ENCODE data around the gene AKT1S1.
A peak's percentile ranks its signal among the peaks of the same experiment; 100 is the strongest.

Gene AKT1S1

GRCh38 chr19:49866933-49867782 lies 10.0 kb downstream of the AKT1S1 start, which contains the start of gene PNKP:
Gene PNKP, minus strand, starts transcription at chr19:49867576. Its CDS starts 372 bp downstream, at chr19:49867204.
- peak; percentile 87 for DNase-seq

- DNase-seq, result peak; percentile 91
Measured at GRCh38 chr19:49864890-49865289, 12.3 kb downstream of the AKT1S1 start.

- DNase-seq, result no peak
Measured at GRCh38 chr19:49863935-49864320, 13.2 kb downstream of the AKT1S1 start.

- no peak for DNase-seq
Measured at GRCh38 chr19:49863254-49863934, 13.8 kb downstream of the AKT1S1 start.

- no peak for DNase-seq
Measured at GRCh38 chr19:49862391-49863253, 14.5 kb downstream of the AKT1S1 start.

- no peak for DNase-seq
Measured at GRCh38 chr19:49861541-49862378, 15.4 kb downstream of the AKT1S1 start.

- no peak for DNase-seq
Measured at GRCh38 chr19:49861107-49861506, 16.0 kb downstream of the AKT1S1 start.

GRCh38 chr19:49860336-49861102 lies 16.6 kb downstream of the AKT1S1 start:
- no peak for DNase-seq

GRCh38 chr19:49859682-49860335 lies 17.3 kb downstream of the AKT1S1 start:
- no peak for DNase-seq

- DNase-seq, result no peak
Measured at GRCh38 chr19:49858088-49858985, 18.8 kb downstream of the AKT1S1 start.

GRCh38 chr19:49857838-49858087 lies 19.4 kb downstream of the AKT1S1 start:
- DNase-seq, result no peak

- no peak for DNase-seq
Measured at GRCh38 chr19:49857061-49857837, 19.9 kb downstream of the AKT1S1 start.

- DNase-seq, result no peak
Measured at GRCh38 chr19:49856574-49857021, 20.6 kb downstream of the AKT1S1 start.

GRCh38 chr19:49855676-49856573 lies 21.2 kb downstream of the AKT1S1 start:
- DNase-seq, result no peak

- DNase-seq, result no peak
Measured at GRCh38 chr19:49855277-49855675, 21.9 kb downstream of the AKT1S1 start.

GRCh38 chr19:49854378-49855263 lies 22.5 kb downstream of the AKT1S1 start:
- DNase-seq, result no peak

GRCh38 chr19:49853852-49854377 lies 23.2 kb downstream of the AKT1S1 start:
- no peak for DNase-seq
